HG02885 (cell line): Measurements from ENCODE around the gene CAVIN1.
"Not testable (repeated sequence)": the region's sequence is repeated elsewhere in the genome, so short reads cannot be mapped to it uniquely, and the experiment has no call there.

Experiments
- ATAC-seq: cut with Tn5 transposase; IDR thresholded peaks from one replicate; pipeline ENCODE4 v1.9.1; 2021; ENCODE audit warnings: mild to moderate bottlenecking; ENCODE audit not compliant: unreplicated experiment, poor library complexity

The CAVIN1 gene

DNA sequence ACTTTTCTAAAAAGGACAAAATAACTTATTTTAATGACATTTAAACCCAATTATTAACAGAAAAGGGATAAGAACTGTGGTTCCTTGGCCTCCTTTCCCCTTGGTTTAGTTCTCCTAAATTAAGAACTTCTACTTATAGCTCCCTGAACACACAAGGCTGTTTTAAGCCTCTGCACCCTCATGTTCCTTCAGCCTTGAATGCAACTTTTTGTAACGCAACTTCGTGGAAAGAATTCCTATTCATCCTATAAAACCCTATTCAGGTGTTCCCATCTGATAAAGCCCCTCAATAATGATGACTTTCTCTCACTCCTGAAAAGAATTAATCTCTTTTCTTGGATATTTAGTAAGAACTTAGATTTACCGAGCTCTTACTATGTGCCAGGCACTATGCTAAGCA, 41.2 kb downstream of the CAVIN1 start:
- ATAC-seq: no peak

DNA sequence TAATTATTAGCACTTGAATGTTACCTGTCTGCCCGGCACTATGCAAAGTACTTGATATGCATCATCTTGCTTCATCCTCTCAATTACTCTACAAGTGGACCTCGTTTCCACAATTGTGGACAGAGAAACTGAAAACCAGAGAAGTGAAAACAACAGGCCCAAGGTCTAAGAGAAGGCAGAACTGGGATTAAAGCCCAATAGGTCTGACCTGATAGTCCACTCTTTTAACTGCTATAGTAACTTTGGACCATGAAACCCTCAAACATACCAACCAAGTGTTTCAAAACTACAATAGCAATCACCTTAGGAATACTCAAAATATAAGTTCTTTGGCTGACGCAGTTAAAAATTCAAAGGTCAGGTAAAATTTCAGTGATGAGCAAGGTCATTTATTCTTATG, 42.1 kb downstream of the CAVIN1 start:
- no peak for ATAC-seq

DNA sequence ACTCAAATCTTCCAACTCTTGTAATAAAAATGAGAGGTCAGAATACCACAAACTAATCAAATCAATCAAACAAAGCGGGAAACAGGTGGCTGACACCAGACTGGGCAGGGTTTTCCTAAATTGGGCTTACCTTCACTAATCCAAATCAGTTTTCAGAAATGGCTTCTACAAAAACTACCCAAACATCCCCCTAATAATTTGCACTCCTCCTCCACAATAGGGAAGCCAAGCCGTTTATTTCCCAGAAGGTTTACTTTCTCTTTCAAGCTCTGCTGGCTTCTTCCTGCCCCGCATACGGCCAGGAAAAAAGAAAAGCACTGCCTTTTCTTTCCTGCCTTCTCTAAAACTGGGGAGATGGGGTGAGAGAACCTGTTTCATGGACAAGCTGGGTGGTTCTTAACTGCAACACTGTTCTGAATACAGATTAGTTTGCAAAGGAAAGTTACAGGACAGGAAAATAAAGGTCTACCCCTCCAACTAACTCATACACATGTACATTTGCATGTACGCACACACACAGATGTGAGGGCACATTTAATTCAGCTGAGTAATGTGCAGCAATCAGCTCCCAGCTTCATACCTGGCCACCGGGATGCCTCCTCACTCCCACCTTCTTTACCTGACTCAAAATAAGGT, 44.0 kb downstream of the CAVIN1 start:
- no peak for ATAC-seq

DNA sequence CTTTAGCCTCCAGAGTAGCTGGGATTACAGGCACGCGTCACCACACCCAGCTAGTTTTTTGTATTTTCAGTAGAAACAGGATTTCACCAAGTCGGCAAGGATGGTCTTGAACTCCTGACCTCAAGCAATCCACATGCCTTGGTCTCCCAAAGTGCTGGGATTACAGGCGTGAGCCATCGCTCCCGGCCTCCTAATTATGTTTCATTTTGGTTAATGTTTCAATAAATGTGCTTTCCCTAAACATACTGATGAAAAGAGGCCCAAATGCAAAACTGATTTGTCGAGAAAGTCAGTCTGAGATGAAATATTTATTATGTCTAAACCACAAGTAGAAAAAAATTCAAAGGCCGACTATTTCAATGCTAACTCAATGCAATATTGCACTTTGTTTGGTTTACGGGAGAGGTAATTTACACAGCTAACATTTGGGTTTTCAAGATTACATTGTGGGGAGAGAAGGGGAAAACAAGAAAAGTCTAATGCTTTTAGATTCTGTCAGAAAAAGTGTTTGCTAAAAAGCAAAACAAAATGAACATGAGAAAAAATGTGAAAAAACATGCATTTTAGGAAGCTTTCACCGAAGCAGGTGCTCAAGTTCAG, 44.6 kb downstream of the CAVIN1 start:
- ATAC-seq: no peak

DNA sequence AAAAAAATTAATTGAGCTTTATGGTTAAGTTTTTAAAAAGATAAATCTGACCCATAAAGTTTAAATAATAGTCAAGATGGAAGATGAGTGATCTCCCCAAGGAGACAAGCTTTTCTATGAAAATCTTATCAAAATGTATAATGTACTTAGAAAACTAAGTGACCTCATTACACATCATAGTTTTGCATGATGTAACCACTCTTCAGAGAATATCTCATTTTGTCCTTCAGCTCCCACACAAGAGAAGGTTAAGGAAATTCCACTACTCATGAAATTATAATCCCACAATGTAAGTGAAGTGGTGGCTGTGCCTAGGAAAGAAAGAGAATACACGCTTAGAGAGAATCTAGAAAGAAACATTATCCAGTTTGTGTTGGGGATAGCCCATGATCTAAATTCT, 49.2 kb downstream of the CAVIN1 start:
- ATAC-seq: no peak

DNA sequence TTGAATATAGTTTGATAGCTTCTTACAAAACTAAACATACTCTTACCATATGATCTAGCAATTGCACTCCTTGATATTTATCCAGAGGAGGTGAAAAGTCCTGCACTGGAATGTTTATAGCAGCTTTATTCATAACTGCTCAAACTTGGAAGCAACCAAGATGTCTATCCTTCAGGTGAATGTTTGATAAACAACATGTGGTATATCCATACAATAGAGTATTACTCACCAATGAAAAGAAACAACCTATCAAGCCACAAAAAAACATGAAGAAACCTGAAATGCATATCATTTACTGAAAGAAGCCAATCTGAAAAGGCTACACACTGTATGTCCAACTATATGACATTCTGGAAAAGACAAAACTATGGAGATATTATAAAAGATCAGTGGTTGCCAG, 50.9 kb downstream of the CAVIN1 start:
- ATAC-seq: no peak

DNA sequence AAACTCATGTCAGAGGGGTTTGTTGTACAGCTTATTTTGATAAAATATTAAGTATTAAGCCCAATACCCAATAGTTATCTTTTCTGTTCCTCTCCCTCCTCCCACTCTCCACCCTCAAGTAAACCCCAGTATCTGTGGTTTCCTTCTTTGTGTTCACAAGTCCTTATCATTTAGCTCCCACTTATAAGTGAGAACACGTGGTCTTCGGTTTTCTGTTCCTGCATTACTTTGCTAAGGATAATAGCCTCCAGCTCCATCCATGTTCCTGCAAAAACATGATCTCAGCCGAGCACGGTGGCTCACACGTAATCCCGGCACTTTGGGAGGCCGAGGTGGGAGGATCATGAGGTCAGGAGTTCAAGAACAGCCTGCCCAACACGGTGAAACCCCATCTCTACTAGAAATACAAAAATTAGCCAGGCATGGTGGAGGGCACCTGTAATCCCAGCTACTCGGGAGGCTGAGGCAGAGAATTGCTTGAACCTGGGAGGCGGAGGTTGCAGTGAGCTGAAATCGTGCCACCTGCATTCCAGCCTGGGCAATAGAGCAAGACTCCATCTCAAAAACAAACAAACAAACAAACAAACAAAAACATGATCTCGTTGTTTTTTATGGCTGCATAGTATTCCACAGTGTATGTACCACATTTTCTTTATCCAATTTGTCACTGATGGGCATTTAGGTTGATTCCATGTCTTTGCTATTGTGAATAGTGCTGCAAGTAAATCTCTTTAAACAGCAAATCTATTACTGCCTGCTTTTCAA, 54.1 kb downstream of the CAVIN1 start:
- ATAC-seq: not testable (repeated sequence)

DNA sequence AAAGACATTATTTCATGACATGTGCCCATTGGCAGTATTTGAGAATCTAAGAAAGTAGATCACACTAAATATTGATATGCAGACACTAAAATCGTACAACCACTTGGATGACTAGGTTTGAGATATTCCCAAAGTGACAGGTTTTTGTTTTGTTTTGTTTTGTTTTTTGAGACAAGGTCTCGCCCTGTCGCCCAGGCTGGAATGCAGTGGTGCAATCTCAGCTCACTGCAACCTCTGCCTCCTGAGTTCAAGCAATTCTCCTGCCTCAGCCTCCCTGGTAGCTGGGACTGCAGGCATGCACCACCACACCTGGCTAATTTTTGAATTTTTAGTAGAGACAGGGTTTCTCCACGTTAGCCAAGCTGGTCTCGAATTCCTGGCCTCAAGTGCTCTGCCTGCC, 54.7 kb downstream of the CAVIN1 start:
- ATAC-seq: not testable (repeated sequence)

DNA sequence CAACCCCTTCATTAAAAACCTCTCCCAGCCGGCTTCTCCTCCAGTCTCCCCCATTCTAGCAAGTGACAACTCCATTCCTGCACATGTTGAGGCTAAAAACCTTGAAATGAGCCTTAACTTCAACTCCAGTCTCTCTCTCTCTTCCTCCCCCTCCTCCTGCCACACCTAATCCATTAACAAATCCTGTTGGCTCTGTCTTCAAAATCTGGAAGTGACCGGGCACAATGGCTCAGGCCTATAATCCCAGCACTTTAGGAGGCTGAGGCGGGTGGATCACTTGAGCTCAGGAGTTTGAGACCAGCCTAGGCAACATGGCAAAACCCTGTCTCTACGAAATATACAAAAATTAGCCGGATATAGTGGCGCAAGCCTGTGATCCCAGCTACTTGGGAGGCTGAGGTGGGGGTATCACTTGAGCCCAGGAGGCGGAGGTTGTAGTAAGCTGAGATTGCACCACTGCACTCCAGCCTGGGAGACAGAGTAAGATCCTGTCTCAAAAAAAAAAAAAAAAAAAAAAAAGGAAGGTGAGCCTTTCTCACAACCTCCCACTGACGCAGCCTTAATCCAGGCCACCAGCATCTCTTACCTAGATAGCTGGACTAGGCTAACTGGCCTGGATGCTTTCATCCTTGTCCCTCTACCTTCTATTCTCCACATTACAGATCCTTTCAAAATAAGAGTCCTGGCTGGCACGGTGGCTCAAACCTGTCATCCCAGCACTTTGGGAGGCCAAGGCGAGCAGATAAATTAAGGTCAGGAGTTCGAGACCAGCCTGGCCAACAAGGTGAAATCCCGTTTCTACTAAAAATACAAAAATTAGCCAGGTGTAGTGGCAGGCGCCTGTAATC, 56.7 kb downstream of the CAVIN1 start:
- not testable (repeated sequence) for ATAC-seq

DNA sequence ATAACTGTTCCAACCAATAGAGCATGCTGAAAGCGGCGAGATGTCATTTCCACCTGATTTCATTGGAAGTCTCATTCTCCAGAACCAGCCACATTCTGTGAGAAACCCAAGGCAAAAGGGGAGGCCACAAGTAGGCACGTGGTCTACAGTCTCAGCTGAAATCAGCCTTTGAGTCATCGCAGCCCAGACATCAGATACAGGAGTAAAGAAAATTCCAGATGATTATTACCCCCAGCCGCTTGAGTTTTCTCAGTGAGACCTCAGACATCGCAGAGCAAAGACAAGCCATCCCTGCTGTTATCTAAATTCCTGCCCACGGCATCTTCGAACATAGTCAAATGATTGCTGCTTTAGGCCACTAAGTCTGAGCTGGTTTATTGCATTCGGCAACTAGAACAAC, 57.9 kb downstream of the CAVIN1 start:
- ATAC-seq: no peak

DNA sequence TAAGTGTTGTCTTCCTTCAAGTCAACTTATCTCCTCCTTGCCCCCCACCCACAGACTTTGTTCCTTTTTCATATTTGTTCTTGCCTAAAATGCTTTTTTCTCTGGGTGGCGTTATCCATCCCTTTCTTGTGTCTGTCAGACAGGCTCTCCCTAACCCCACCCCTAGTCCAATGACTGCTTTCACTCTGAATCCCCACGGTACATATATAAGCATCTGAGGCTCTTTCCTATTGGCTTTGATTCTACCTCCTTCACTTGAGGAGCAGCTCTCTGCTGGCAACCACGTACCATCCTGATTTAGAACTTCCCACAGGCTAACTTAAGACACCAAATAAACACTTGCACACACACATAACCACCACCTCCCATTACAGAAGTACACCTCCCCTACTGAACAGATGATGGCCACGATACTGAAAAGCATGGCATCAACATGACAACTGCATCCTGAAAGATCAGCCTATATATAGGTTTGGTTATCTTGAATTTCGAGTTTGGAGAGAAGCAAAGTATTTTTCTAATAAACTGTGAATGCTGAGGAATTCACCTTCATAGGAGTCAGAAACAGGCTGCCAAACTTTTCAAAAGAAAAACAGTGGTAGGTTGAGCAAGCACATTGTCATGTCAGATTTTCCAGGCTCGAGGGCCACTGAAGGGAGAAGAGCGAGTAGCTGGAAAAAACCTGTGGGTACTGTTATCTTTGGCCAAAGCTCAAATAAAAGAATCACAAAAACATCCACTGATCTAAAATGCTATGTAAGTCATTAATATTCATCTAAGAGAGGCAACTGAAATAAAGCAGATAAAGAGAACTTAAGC, 59.1 kb downstream of the CAVIN1 start:
- no peak for ATAC-seq

DNA sequence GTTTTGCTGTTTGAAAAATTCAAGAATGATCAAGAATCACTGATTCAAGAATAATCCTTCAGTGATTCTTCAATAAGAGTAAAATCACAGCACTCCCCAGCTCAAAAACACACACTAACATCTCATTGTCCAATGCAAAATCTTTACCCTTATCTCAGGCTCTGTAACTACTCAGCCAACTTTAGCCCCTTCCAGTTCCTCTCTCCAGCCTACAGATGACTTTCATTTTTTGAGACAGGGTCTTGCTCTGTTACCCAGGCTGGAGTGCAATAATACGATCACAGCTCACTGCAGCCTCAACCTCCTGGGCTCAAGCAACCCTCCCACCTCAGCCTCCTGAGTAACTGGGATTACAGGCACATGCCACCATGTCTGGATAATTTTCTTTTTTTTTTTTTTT, 59.8 kb downstream of the CAVIN1 start:
- no peak for ATAC-seq

DNA sequence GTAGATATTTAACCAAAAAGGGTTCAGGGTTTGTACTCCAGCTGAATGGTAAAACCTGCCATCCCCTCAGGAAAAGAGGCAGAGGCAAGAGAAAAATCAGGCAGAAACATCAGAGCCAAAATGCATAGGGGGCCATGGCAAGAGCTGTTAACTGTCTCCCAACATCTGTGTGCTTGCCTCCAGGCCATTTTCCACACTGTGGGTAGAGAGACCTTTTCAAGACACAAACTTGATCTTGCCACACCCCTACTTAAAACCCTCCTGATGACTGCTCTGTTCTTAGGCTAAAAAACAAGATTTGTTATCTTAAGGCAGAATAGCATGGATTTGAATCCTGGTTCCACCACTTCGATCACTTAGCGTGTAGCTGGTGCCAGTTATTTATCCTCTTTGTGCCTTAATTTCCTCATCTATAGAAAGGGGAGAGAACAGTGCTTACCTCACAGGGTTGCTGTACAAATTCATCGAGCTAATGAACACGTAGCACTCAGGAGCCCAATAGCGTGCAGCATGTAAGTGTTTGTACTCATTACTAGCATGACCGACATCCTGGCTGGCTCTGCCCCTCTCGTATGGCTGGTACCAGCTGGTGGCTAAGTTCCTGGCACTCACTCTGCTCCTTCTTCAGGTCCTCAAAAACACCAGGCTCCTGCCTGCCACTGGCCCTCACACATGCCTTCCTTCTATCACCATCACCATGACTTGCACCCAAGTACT, 60.7 kb downstream of the CAVIN1 start:
- ATAC-seq: no peak

DNA sequence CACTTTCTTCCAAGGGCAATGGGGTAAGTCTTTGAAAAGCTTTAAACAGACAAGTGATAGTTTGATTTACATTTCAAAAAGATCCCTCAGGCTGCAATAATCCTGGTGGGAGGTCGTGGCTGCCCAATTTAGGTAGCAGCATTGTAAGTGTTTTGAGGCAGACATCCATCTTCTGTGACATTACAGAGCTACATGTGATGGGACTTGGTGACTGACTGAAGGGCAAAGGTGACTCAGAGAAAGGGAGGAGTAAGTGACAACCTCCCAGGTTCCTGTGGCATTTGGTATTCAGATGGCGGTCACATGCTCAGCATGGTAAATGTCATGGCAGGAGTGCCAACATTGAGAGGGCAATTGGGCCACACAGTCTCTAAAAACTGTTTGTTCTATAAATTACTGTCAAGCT, 61.3 kb downstream of the CAVIN1 start:
- no peak for ATAC-seq

DNA sequence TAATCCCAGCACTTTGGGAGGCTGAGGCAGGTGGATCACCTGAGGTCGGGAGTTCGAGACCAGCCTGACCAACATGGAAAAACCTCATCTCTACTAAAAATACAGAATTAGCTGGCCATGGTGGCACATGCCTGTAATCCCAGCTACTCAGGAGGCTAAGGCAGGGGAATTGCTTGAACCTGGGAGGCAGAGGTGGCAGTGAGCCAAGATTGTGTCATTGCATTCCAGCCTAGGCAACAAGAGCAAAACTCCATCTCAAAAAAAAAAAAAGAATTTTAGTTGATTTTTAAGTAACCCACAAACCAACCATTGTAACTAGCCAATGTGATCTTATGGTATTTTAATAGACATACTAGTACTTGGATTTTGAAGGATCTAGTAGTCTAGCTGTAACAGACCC, 62.7 kb downstream of the CAVIN1 start:
- ATAC-seq: not testable (repeated sequence)

DNA sequence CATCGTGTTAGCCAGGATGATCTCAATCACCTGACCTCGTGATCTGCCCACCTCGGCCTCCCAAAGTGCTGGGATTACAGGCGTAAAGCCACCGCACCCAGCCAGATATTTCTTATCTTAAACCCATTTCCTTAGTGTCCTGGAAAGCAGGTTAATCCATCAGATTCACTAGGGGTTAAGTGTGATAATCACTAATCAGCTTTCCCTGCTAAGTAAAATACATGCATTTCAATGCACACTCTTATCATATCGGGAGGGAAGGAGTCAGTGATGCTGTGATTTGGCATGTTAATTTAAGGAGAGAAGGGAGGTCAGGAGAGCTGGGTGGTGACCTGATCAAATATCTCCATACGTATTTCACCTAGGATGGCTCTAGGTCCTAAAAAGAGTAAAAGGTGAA, 63.9 kb downstream of the CAVIN1 start:
- no peak for ATAC-seq

DNA sequence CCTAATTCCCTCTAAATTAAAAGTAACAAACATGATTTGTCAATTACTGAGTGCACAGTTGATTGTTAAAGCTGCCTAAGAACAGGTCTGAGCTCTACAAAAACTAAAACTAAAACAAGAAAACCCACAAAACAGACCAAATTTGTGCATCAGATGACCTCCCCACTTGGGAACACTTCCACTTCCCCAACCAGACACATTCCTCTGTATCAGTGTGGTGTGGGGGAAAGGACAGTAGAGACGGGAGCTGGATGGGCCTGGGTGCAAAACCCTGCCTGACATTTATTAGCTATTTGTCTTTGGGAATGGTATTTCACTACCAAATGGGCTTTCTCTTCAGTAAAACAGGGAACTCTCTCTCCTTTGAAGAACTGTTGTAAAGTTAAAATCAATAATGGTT, 64.6 kb downstream of the CAVIN1 start:
- ATAC-seq: no peak

DNA sequence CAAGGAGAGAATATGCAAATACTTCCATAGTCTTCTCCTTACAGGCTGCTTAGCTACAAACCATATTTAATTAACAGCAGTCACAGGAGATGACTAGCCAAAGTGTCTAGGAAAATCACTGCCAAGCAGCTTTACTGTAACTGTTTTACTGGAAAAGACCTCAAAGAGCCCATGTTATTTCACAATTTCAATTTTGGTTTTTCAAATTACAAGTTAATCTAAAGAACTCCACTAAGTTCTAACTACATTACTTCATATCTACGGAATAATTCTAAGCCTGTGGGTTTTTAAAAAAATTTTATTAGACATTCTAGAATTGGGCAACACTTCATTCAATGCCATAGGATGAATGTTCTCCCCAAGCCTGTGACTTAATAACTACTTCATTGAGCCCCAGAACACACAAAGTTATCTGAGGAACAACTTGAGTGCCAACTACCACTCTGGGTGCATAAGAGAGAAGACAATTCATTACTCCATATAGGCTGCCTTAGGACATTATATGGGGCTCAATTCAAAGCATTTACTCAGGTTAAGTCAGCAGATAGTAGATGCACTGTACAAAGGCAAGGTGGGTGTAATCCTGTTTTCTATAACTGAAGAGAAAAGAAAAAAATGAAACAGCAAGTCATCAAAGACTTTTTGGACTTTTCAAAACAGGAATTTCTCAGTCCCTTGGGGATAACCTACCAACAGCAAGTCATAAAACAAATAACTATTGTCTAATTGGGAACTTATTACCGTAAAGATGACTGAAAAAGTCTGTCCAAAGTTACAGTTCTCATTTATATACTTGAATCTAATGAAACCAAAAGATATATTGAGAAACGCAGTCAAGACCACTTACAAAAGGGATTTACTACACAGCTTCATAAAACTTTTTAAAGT, 67.9 kb downstream of the CAVIN1 start:
- ATAC-seq: no peak
